ENCODE measurements around the gene NARS2. TPM values are rescaled to one million over a fixed set of nuclear protein-coding genes. Genes with fewer than 3 reads are reported as not detected.
A peak's percentile ranks its signal among the peaks of the same experiment; 100 is the strongest.

The NARS2 gene
- total RNA-seq, 2 donors from 2014 or later, result 10.1 to 24.7 TPM

GRCh38 chr11:78416285-78417174 lies 158.1 kb downstream of the NARS2 start:
- peak in 5 of 7 experiments; percentile 26 to 59 (median 52) for TF ChIP-seq CTCF (IDR thresholded peaks at IDR 0.05)
- TF ChIP-seq POLR2A (IDR thresholded peaks at IDR 0.05), result peak; percentile 77 to 84 (median 82)
- intact Hi-C loops (cut with DNase I), result loop anchor here (10.0 kb wide), 1 partner anchor 158 kb away; the partner anchor contains the start of gene NARS2
- peak; percentile 69 for ATAC-seq

GRCh38 chr11:78415338-78415737 lies 159.3 kb downstream of the NARS2 start:
- no peak for TF ChIP-seq CTCF (IDR thresholded peaks at IDR 0.05)
- no peak for TF ChIP-seq POLR2A (IDR thresholded peaks at IDR 0.05)
- Histone ChIP-seq H3K27ac (no peak overlapping the region), H3K36me3 (replicated peaks in 1 of 2; ENCODE audit: insufficient read depth in 1 of 2, low read depth in 2 of 2) (no peaks in the 10 kb centered on the region), H3K27me3 (no peaks in the 10 kb centered on the region), H3K9me3 (no peaks in the 10 kb centered on the region), H3K4me3 (no peak overlapping the region), H3K4me1 (peaks cover 28% of the 10 kb centered on the region)
- DNase-seq, result no peak
- intact Hi-C loops (cut with DNase I), result loop anchor here (10.0 kb wide), 1 partner anchor 159 kb away; the partner anchor contains the start of gene NARS2
- WGBS, 2 donors, result 63 to 66% methylated on average over 4 of the region's 4 CpGs
- no peak for ATAC-seq

More at GRCh38 chr11:78416285-78417174, 158.1 kb downstream of the NARS2 start:
- DNase-seq, result peak; percentile 81 to 87 (median 84)
- no peaks in the 10 kb centered on the region for H3K27me3 ChIP-seq
- peaks cover 32% of the 10 kb centered on the region for H3K4me1 ChIP-seq
- WGBS, 2 donors, result 1% methylated on average over 35 to 38 of the region's 38 CpGs
- no peaks in the 10 kb centered on the region for H3K36me3 ChIP-seq (replicated peaks in 1 of 2; ENCODE audit: insufficient read depth in 1 of 2, low read depth in 2 of 2)
- peak overlapping the region; percentile 87 to 95 (median 92) for H3K27ac ChIP-seq
- peak overlapping the region; percentile 37 to 62 for H3K4me3 ChIP-seq
- no peaks in the 10 kb centered on the region for H3K9me3 ChIP-seq

GRCh38 chr11:78414321-78415051 lies 160.2 kb downstream of the NARS2 start:
- DNase-seq, result no peak
- Histone ChIP-seq H3K27ac (no peak overlapping the region), H3K27me3 (no peaks in the 10 kb centered on the region), H3K4me1 (peaks cover 20% of the 10 kb centered on the region), H3K9me3 (no peaks in the 10 kb centered on the region), H3K36me3 (replicated peaks in 1 of 2; ENCODE audit: insufficient read depth in 1 of 2, low read depth in 2 of 2) (no peaks in the 10 kb centered on the region), H3K4me3 (no peak overlapping the region)
- ATAC-seq, result no peak
- intact Hi-C loops (cut with DNase I), result loop anchor here (10.0 kb wide), 1 partner anchor 160 kb away; the partner anchor contains the start of gene NARS2
- WGBS, 2 donors, result 76% methylated on average over 14 of the region's 14 CpGs
- no peak for TF ChIP-seq POLR2A (IDR thresholded peaks at IDR 0.05)
- peak in 6 of 7 experiments; percentile 39 to 60 (median 46) for TF ChIP-seq CTCF (IDR thresholded peaks at IDR 0.05)

- intact Hi-C loops (cut with DNase I), result no loop called here
- ATAC-seq, result no peak
- no peak for TF ChIP-seq CTCF (IDR thresholded peaks at IDR 0.05)
- TF ChIP-seq POLR2A (IDR thresholded peaks at IDR 0.05), result no peak
- H3K4me1 ChIP-seq, result no peaks in the 10 kb centered on the region
- no peak for DNase-seq
- H3K36me3 ChIP-seq (replicated peaks in 1 of 2; ENCODE audit: insufficient read depth in 1 of 2, low read depth in 2 of 2), result no peaks in the 10 kb centered on the region
- no peak overlapping the region for H3K27ac ChIP-seq
- 94 to 97% methylated on average over 3 of the region's 3 CpGs for WGBS, 2 donors
- no peak overlapping the region for H3K4me3 ChIP-seq
- no peaks in the 10 kb centered on the region for H3K27me3 ChIP-seq
- no peaks in the 10 kb centered on the region for H3K9me3 ChIP-seq
Measured at GRCh38 chr11:78408619-78409018, 166.0 kb downstream of the NARS2 start.
